ENCODE measurements around the gene ZNF277.
"Not testable (repeated sequence)": the region's sequence is repeated elsewhere in the genome, so short reads cannot be mapped to it uniquely, and the experiment has no call there.

ZNF277 gene

DNA sequence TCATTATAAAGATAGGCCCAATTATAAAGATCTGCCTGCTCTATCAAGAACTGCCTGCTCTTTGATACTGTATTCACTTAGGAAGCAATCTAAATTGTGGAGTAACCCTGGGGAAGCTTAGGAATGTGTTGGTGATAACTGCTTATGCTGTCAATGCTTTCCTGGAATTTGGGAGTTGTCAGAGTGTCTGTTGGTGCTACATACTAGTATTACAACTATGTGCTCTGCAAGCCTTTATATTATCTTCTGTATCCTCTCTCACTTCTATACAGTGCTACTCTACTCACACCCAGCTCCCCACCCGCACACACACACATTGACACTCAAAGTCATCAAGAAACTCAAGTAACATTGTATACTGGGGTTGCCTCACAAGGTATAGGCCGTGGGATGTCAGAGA, 6.1 kb downstream of the ZNF277 start:
- peak; percentile 8 for DNase-seq

DNA sequence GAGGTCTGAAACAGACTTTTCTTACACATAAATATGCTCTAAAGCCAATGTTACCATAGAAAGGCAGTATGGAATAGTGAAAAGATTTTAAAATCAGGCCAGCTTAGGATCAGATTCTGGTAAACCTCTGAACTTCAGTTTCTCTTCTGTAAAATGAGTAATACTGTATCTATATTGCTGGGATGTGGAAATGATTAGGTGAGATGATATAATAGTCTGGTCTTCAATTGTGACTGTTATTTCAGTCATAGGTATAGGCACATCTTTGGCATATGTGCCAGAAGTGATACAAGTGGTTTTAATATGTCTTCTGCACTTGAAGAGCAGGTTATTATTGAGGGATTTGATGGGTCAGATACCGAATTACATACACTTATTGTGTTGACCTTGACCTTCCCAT, 7.2 kb downstream of the ZNF277 start:
- DNase-seq, result no peak

DNA sequence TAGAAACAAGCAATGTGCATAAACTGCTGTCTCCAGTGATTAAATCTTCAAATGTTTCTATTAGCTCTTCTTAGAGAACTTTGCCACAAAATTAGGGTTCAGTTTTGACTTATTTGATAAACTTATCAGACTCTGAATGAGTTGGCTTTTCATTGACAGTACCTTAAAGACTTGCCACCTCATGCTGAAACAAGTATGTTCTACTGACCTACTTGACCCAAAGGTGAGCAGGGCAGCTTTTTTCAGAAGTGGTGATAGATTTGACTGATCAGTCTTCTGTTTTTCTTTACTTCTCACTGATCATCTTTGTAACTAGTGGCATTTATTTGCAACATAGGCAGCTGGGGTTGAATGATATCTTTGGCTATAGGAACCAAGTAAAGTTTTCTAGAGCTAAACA, 7.8 kb downstream of the ZNF277 start:
- no peak for DNase-seq

DNA sequence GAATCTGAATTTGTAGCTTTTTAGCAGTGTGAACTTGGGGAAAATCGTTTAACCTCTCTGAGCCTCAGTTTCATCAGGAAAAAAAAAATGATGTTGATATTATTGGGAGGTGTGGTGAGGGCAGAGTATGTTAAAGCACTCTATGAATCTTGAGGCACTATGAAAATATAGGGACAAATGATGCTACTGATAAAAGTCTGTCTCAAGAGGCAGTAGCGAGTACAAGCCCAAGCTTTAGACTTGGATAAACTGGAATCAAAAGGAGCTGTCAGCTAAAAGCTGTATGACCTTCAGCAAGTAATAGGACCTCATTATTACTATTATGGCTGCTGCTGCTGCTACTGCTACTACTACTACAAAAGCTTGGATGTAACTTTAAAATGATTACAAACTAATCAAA, 8.4 kb downstream of the ZNF277 start:
- DNase-seq, result no peak

DNA sequence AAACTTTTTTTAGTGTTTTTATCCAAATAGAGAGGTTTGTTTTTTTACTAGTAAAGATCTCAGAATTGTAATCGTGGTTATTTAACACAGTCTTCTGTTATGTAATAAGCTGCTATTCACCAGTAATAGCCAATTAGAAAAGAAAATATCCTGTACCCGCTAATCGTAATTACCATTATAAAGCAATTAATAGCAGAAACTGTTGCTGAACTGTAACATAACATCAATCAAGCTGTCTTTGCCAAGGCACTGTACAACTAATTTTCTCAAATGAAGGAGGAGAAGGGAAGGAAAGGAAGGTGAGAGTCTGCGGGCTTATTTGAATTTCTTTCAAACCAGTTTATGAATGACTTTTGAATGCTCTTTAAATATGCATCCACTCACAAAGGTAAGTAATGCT, 9.3 kb downstream of the ZNF277 start:
- no peak for DNase-seq

DNA sequence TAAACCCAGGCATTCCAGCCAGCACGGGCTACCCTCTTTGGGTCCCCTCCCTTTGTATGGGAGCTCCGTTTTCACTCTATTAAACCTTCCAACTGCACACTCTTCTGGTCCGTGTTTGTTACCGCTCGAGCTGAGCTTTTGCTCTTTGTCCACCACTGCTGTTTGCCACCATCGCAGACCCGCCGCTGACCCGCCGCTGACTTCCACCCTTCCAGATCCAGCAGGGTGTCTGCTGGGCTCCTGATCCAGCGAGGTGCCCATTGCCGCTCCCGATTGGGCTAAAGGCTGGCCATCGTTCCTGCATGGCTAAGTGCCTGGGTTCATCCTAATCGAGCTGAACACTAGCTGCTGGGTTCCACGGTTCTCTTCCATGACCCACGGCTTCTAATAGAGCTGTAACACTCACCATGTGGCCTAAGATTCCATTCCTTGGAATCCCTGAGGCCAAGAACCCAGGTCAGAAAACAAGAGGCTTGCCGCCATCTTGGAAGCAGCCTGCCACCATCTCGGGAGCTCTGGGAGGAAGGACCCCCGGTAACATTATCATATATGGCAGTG, 14.5 kb downstream of the ZNF277 start:
- DNase-seq, result no peak

DNA sequence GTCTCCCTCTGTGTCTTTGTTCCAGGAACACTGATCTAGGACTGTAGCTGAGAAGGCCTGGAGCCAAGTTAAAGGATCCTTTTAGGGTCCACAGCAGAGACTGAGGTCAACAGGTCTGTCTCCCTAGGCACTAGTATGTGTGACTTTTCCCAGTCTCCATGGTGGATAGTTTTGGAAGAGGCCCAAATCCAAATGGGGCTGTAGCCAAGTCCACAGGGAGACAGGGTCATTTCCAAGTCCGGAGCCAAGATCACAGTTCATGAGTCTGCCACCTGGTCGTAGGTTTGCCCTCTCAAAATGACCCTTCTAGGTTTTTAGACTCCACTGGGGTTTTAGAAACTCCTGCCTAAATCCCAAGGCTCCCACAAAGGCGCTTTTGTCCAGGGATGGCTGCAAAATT, 16.8 kb downstream of the ZNF277 start:
- no peak for DNase-seq

DNA sequence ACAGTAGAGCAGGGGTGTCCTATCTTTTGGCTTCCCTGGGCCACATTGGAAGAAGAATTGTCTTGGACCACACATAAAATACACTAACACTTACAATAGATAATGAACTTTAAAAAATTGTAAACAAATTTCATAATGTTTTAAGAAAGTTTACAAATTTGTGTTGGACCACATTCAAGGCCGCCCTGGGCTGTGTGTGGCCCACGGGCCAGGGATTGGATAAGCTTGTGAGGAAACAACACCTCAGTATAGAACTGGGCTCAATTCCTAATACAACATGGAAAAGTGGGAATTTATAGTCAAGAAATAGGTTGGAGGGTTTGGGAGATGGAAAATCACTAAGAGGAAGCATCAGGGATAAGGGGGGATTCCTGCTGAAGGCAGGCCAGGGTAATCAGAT, 17.7 kb downstream of the ZNF277 start:
- no peak for DNase-seq

DNA sequence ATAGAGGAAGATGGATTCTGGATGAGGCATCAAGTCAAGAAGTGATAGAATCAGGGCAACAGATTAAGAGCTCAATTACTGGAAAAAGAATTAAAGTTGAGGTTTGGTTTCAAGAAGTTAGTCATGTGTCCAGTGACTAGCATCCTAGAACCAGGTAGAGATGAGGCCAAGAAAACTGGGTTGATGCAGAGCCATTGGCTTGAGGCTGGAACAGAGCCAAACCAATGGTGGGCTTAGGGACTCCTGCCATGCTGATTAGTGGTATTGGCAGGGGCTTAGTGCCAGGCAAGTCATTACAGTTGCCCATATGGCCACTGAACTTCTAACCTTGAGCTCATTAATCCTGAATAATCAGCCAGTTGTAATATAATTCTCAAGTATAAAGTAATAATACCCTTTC, 18.5 kb downstream of the ZNF277 start:
- no peak for DNase-seq

DNA sequence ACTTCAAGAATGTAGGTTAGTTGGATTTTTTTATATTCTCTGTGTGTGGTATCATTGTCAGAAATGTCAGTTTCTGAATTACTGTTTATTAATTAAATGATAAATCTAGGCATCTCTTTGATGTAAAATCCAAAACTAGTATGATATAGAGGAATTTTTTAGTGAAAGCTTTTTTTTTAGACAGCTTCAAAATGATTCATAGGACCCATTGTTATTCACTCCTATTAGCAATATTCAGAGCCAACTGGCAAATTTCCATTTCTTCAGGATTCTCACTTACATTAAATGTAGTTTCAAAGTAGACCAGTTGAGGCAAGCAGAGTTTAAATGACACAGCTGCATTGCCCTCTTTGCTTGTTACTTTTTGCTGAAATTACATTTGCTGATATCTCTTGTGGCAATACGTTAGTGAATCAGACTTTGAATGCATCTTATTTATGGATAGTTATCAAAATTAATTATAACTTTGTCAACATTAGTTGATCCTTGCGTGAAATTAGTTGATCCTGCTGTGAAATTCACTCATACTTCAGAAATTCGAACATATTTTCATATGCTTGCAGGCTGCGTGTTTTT, 20.3 kb downstream of the ZNF277 start:
- no peak for DNase-seq

DNA sequence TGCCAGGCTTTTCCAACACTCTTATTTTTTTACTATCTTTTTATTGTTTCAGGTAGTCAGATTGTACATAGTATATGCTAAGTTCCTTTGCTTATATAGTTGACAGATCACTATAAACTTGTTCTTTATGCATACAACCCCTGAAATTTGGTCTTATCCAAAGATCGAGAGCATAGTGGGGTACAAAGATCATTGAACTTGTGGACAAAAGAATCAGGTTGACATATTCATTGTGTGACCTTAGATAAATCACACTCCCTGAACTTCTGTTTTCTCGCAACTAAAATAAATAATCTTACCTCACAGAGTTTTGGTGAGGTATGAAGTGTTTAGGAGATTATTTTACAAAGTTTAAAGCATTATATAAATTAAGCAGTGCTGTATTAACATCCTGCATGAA, 22.1 kb downstream of the ZNF277 start:
- DNase-seq, result no peak

DNA sequence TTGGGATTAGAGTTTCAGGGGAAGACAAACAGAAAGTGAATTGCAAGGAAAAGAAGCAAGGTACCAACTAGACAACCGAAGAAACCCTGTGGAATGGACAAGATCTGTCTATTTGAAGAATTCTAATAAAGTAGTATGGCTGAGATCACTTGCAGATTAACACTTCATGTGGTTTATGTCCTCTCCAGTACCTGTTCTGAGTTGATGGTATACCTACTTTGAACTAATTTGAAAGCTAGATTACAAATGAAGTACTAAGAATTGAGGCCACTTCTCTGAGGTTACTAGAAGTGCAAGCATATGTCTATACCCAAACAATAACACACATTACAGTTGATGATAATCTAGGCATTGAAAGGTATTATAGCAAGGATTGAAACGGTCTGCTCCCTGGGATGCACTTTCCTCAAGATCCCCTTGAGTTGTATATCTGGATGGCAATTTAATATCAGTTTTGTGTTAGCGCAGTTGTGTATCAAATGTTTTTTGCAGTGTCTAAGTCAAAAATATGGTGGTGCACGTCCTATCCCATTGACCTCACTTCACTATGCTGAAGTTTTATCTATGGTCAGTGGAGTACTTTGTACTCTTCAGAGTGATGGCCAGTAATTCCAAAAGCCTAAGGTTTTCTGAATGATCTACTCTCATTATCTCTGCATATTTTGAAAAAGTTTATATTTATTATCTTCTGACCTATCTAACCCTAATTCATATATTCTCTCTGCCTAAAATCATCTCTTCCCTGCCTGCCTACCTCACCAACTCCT, 25.9 kb downstream of the ZNF277 start:
- no peak for DNase-seq

DNA sequence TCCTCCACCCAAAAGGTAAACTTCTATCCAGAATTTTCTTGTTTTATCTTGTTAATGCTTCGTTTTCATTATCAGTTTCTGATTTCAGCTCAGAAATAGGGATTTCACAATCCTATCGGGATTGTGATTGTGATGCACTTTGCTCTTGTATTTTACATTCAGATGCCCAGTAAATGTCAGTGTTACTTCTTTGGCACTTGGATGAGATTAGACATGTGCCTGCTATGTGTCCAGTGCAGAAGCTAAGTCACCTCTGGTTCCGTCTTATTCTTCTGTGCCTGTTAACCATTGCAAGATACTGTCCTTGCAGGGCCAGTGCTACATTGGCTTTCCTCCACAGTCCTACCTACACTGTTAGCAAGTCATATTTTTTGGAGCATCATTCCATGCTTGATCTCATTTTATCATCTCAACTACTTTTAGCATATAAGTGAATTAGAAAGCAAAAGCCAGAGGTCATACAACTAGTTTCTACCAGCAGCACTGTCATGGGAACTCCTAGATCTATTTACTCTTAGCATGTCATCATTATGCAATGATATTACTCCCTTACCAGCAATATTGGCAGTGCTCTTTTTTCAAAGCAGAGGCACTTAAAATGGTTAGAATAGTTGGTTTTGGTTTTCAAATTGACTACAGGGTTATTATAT, 26.7 kb downstream of the ZNF277 start:
- DNase-seq, result no peak

DNA sequence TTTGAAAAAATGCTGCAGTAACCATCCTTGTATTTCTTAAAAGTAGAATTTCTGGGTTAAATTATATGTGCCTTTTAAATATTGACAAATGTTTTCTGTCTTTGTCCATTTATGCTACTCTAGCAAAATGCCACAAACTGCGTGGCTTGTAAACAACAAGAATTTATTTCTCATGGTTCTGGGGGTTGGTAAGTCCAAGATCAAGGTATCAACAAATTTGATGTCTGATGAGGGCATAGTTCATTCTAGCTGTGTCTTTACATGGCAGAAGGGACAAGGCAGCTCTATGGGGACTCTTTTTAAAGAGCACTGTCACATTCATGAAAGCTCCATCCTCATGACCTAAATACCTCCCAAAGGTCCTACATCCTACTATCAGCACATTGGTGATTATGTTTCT, 27.7 kb downstream of the ZNF277 start:
- DNase-seq, result no peak

DNA sequence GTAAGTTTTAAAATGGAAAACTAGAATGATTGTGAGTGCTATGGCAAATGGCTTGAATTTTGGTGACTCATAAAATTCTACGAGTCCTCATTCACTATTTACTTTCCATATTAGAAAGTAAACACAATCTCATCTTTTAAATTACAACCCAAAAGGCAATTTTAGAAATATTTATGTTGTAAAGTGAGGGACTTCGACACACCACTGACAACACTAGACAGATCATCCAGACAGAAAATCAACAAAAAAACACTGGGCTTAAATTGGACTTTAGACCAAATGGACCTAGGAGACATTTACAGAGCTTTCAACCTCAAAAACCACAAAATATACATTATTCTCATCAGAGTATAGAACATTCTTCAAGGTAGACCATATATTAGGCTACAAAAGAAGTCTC, 30.1 kb downstream of the ZNF277 start:
- DNase-seq, result no peak

DNA sequence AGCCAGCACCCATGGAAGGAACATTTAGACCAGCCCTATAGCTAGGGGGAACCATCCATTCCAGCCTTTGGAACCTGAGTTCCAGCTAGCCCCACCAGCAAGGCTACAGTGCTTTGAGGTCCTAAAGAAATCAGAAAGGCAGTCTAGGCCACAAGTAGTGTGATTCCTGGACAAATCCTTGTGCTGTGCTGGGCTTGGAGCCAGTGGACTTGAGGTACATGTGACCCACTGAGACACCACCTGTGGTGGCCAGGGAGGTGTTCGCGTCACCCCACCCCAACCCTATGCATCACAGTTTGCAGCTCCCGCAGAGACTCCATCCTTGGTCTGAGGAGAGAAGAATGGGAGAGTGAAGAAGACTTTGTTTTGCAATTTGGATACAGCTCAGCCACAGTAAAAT, 31.8 kb downstream of the ZNF277 start:
- no peak for DNase-seq

DNA sequence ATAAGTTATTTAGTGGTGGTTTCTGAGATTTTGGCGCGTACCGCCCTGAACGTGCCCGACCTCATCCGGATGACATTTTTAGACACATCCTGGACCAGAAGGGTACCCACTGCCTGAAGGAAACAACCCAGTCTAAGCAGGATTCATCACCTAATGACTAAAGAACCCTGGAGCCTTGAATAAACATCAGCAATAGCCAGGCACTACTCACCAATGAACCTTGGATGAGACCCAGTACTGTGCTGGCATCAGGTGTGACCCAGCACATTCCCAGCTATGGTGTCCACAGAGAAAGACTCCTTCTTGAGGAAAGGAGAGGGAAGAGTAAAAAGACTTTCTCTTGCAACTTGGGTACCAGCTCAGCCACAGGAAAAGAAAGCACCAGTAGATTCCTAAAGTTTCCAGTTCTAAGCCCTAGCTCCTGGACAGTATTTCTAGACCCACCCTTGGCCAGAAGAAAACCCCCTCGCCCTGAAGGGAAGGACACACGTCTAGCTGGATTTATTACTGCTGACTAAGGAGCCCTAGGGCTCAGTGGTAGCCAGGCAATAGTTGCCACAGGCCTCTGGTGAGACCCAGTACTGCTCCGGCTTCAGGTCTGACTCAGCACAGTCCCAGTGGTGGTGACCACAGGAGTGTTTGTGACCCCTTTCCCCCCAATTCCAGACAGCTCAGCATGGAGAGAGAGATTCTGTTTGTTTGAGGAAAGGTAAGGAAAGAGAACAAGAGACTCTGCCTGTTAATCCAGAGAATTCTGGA, 32.5 kb downstream of the ZNF277 start:
- peak; percentile 70 for DNase-seq

DNA sequence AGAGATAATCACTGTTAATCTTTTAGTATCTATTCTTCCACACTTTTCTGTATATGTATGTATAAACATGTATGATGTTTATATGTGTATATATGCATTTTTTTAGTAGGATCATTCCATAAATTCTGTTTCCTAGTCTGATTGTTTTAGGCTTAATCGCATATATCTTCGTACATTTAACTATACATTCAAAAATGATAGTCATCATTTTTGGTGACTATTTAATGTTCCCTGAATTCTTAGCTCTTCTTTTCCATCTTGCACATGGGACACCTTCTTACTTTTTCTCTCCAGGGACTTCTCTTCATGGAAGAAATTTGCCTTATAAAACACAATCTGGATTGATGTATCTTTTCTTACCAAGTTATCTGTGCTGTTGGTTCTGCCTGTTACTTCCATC, 42.1 kb downstream of the ZNF277 start:
- DNase-seq, result no peak

DNA sequence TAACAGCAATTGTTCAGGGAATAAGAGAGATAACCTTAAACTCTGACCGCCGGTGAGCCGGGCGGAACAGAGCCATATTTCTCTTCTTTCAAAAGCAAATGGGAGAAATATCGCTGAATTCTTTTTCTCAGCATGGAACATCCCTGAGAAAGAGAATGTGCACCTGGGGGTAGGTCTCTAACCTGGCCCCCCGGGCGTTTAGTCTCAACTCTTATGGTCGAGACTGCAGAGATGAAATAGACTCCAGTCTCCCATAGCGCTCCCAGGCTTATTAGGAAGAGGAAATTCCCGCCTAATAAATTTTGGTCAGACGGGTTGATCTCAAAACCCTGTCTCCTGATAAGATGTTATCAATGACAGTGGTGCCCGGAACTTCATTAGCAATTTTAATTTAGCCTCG, 43.5 kb downstream of the ZNF277 start:
- DNase-seq, result not testable (repeated sequence)

DNA sequence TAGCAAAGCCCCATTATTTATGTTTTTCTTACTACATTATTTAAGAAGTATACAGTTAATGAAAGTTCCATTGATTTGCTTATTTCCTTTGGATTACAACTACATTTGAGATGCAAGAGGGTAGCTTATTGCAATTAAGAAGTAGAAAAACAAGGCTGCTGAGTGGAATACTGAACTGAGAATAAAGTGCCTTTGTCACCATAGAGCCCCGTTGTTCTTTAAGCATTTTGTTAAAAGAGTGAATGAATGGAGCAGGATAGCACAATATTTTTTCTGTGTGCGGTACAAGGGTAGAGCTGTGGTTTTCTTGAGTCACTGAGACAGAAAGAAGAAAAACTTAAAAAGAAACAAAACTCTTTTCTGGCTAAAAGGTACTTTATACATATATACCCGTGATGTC, 45.6 kb downstream of the ZNF277 start:
- no peak for DNase-seq

DNA sequence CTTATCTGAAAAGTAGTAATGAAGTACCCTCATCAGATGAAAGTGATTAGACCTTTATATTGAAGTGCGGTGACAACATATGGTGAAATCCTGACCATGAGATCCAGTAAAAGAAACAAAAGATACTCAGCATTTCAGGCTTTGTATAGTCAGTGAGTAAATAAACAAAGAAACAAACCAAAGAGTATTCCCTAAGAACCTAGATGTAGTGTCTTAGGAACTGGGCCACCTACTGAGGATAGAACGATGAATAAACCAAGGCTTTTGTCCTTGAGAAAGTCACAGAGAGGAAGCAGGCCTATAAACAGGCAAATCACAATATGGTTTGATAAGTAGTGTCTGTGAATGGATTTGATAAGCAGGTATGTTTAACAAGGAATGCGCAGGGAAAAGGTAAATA, 46.2 kb downstream of the ZNF277 start:
- DNase-seq, result no peak

DNA sequence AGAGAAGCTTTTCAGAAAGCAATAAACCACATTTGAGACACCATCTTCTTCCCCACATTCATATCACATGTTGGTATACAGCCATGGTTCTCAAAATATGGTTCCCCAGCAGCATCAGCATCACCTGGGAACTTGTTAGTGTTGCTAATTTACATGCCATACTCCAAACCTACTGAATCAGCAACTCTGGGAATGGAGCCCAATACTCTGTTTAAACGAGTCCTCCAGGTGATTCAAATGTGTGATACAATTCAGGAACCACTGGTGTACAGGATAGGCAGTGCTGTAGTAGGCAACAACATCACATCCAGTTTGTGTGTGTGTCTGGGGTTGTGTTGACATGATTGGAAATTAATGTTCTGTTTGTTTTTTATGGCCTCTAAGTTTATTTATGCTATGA, 47.7 kb downstream of the ZNF277 start:
- no peak for DNase-seq

DNA sequence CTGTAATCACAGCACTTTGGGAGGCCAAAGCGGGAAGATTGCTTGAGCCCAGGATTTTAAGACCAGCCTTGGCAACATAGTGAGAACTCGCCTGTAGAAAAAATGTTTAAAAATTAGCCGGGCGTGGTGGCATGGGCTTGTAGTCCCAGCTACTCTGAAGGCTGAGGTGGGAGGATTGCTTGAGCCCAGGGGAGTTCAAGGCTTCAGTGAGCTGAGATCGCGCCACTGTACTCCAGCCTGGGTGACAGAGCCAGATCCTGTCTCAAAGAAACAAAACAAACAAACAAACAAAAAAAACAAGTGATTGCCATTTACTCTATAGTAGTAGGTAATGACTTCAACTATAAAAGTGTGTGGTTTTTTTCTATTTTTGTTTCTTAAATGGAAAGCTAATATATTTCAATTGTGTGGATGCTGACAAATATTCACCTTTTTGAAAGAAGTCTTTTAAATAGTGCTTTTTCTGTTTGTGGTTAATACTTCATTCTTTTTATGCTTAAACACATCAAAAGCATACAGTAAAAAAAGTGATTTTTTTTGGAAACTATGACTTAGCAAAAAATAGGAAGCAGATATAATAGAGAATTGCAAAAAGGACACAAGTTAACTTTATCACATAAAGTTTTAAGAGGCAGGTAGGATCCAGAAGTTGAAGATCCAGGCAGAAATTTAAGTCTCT, 48.4 kb downstream of the ZNF277 start:
- no peak for DNase-seq

Measured in EL (cell line).